Esophagus muscularis mucosa (tissue), 4 donors: ENCODE results near the gene SAMD4A.

Experiments
- EP300 ChIP-seq: sonication (generic); formaldehyde crosslinking; IDR thresholded peaks from one replicate; pipeline ENCODE4 v1.6.1; 2017; ENCODE audit warnings: antibody characterized with exemption
- POLR2A ChIP-seq: fragments of 450-650 bp; IDR thresholded peaks from one replicate; pipeline ENCODE4 v1.6.1; 2017; ENCODE audit warnings: antibody characterized with exemption, moderate library complexity, mild to moderate bottlenecking, low read depth
- POLR2AphosphoS5 ChIP-seq, 2 donors: sonication (generic); formaldehyde crosslinking; IDR thresholded peaks; one replicate each; pipeline ENCODE4 v1.6.1; 2017; ENCODE audit warnings: antibody characterized with exemption in 2 of 2
- TF ChIP-seq, protein P1 (sequence below), 3 experiments: fragments of 200-600 bp in 2 of 3; fragments of 450-650 bp in 1 of 3; sonication (generic) in 2 of 3; IDR thresholded peaks; one replicate each; pipeline ENCODE4 v1.5.1; 2017 to 2019; ENCODE audit warnings: antibody characterized with exemption in 3 of 3, mild to moderate bottlenecking in 2 of 3, moderate library complexity in 1 of 3

DNA sequence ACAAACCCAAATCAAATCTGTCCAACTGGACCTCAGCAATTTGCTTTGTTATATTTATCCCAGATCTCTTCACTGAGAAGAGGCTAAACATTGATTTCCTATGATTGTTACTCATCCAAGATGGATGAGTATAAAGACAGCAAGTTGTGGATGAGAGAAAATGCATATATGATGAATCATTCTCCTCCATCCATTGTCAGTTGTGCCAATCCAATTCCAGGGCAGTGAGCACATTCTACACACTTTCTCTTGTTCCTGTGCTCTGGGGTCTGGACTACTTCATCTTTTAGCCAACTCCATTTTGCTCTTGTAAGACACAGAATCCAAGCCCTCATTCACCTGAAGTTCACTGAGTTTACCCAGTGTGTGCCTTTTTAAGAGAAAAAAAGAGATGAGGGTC lies 230.0 kb downstream of the SAMD4A start:
- TF ChIP-seq, protein P1, sequence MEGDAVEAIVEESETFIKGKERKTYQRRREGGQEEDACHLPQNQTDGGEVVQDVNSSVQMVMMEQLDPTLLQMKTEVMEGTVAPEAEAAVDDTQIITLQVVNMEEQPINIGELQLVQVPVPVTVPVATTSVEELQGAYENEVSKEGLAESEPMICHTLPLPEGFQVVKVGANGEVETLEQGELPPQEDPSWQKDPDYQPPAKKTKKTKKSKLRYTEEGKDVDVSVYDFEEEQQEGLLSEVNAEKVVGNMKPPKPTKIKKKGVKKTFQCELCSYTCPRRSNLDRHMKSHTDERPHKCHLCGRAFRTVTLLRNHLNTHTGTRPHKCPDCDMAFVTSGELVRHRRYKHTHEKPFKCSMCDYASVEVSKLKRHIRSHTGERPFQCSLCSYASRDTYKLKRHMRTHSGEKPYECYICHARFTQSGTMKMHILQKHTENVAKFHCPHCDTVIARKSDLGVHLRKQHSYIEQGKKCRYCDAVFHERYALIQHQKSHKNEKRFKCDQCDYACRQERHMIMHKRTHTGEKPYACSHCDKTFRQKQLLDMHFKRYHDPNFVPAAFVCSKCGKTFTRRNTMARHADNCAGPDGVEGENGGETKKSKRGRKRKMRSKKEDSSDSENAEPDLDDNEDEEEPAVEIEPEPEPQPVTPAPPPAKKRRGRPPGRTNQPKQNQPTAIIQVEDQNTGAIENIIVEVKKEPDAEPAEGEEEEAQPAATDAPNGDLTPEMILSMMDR (IDR thresholded peaks at IDR 0.05), result no peak
- TF ChIP-seq POLR2A (no peak), POLR2AphosphoS5 (IDR thresholded peaks at IDR 0.05) (no peak), EP300 (no peak)
